Mesothelial cell of epicardium (in vitro differentiated cells): ENCODE data around the gene RELT. TPM values are rescaled to one million over a fixed set of nuclear protein-coding genes. Genes with fewer than 3 reads are reported as not detected.

Source experiments
- DNase-seq, 2 experiments: peaks; one replicate each; pipeline ENCODE4 v3.0.0; 2021; ENCODE audit warnings: low spot score in 2 of 2; ENCODE audit not compliant: unreplicated experiment in 2 of 2
- H3K27ac Mint-ChIP-seq: 2 replicates; pipeline ENCODE4 v1.8.0; 2021; ENCODE audit warnings: mixed read lengths
- H3K27me3 Mint-ChIP-seq: 2 replicates; pipeline ENCODE4 v1.8.0; 2021; ENCODE audit warnings: low read depth, mixed read lengths
- H3K36me3 Mint-ChIP-seq: 2 replicates; pipeline ENCODE4 v1.8.0; 2021; ENCODE audit warnings: mixed read lengths
- H3K4me1 Mint-ChIP-seq: 2 replicates; pipeline ENCODE4 v1.8.0; 2021; ENCODE audit warnings: mixed read lengths
- H3K4me3 Mint-ChIP-seq: 2 replicates; pipeline ENCODE4 v1.8.0; 2021; ENCODE audit warnings: mild to moderate bottlenecking, moderate library complexity, mixed read lengths
- H3K9me3 Mint-ChIP-seq: 2 replicates; pipeline ENCODE4 v1.8.0; 2021; ENCODE audit warnings: mixed read lengths
- total RNA-seq: library from RNA; stranded (reverse); gene quantifications from 3 replicates; pipeline ENCODE4 v1.2.1, GENCODE V29; 2021
- TF ChIP-seq, protein P1 (sequence below): fragments of 200-600 bp; sonication (generic); IDR thresholded peaks from one replicate; pipeline ENCODE4 v1.5.0; 2021; ENCODE audit warnings: antibody characterized with exemption; ENCODE audit not compliant: unreplicated experiment

RELT gene
- total RNA-seq, 1 donor from 2014 or later = 5.1 TPM

DNA sequence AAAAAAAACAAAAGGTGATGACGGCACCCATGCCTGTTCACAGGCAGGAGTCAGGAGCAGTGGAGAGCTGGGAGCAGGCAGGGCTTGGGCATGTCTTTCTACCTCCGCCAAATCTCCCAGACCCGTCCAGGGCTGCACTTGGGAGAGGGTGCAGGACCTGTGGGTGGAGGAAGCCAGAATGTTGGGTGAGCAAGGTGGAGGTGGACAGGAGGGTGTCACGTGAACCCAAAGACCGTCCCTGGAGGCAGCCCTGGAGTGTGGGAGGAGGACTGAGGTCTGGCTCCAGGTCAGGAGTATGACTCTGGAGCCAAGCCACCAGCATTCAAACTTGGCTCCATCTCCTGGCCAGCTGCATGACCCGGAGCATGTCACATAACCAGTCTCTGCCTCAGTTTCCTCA lies 26.6 kb upstream of the RELT start:
- TF ChIP-seq, protein P1, sequence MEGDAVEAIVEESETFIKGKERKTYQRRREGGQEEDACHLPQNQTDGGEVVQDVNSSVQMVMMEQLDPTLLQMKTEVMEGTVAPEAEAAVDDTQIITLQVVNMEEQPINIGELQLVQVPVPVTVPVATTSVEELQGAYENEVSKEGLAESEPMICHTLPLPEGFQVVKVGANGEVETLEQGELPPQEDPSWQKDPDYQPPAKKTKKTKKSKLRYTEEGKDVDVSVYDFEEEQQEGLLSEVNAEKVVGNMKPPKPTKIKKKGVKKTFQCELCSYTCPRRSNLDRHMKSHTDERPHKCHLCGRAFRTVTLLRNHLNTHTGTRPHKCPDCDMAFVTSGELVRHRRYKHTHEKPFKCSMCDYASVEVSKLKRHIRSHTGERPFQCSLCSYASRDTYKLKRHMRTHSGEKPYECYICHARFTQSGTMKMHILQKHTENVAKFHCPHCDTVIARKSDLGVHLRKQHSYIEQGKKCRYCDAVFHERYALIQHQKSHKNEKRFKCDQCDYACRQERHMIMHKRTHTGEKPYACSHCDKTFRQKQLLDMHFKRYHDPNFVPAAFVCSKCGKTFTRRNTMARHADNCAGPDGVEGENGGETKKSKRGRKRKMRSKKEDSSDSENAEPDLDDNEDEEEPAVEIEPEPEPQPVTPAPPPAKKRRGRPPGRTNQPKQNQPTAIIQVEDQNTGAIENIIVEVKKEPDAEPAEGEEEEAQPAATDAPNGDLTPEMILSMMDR = no peak
- peaks cover 3% of the 10 kb centered on the region for H3K4me1 Mint-ChIP-seq
- no peak overlapping the region for H3K4me3 Mint-ChIP-seq
- no peaks in the 10 kb centered on the region for H3K9me3 Mint-ChIP-seq
- peaks cover 8% of the 10 kb centered on the region for H3K36me3 Mint-ChIP-seq
- DNase-seq = no peak
- H3K27ac Mint-ChIP-seq = no peak overlapping the region
- H3K27me3 Mint-ChIP-seq = no peaks in the 10 kb centered on the region

DNA sequence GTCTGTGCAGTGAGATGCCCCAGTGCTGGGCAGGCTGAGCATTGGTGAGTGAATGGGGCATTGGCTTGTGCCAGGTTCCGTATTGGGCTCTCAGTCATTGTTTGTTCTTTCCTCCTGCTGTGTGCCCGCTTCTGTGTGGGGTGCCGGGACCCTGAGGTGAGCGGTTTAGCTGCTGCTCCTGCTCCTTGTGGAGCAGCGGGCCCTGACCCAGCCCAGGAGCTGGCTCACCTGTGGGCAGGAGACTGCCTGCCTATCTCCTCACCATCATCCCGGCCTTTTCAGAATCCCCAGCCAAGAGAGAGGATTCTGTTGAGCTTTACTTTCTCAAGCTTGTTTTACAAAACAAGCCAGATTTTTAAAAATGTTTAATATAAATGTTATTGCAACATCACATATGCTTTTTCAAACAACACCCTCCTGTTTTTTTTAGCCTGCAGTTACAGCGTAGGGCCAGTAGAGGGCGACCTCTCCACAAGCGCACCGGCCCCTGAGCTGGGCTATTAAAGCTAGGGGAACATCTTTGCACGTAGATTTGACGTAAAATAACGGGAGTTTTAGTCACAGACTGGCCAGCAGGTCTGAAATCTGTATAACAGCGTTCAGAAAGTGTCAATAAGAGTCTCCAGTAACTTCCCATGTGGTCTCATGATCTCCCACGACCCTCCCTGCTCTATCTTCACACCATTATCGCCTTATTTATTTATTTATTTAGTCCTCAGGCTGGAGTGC lies 25.1 kb upstream of the RELT start:
- H3K36me3 Mint-ChIP-seq = peaks cover 8% of the 10 kb centered on the region
- no peak overlapping the region for H3K4me3 Mint-ChIP-seq
- no peaks in the 10 kb centered on the region for H3K9me3 Mint-ChIP-seq
- peaks cover 3% of the 10 kb centered on the region for H3K4me1 Mint-ChIP-seq
- H3K27me3 Mint-ChIP-seq = no peaks in the 10 kb centered on the region
- peak in 1 of 2 experiments; percentile 71 for DNase-seq
- H3K27ac Mint-ChIP-seq = peak overlapping the region; percentile 21
- TF ChIP-seq, protein P1 = peak; percentile 98

DNA sequence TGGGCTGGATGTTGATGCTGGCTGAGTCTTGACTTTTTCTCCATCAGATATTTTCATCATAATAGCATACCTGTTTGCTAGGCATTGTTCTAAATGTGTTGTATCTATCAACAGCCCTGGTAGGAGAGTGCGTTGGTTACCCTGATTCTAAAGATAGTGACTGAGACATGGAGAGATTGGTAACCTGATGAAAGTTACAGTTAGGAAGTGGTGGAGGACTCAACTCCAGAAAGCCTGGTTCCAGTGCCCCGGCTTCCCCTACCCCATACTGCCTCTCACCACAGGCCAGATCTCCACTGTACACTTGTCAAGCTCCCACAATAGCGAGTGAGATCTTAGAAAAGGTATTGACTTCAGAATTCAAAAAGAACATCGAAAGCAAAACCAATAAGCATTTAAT lies 22.8 kb upstream of the RELT start:
- Mint-ChIP-seq H3K4me3 (no peak overlapping the region), H3K27ac (no peak overlapping the region), H3K27me3 (no peaks in the 10 kb centered on the region), H3K36me3 (peaks cover 9% of the 10 kb centered on the region), H3K4me1 (peaks cover 3% of the 10 kb centered on the region), H3K9me3 (no peaks in the 10 kb centered on the region)
- TF ChIP-seq, protein P1 = no peak
- DNase-seq = no peak

DNA sequence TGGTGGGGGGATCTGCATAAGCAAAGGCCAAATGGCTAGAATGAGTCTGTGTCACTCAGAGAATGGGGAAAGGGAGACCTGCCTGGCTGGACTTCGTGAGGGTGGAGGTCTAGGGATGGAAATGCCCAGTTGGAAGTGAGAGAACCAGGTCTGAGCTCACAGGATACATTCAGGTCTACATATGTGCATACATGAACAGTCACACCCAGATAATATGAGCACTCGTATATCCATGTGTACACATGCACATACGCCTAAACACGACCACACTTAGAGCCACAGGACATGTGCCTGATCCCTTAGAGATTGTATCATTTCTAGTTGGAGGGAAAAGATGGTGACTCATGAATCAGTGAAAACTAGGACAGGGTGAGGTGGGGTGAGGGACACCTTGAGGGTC lies 21.1 kb upstream of the RELT start:
- H3K27ac Mint-ChIP-seq = no peak overlapping the region
- H3K36me3 Mint-ChIP-seq = peaks cover 13% of the 10 kb centered on the region
- TF ChIP-seq, protein P1 = no peak
- DNase-seq = no peak
- H3K4me3 Mint-ChIP-seq = no peak overlapping the region
- no peaks in the 10 kb centered on the region for H3K9me3 Mint-ChIP-seq
- H3K4me1 Mint-ChIP-seq = peaks cover 3% of the 10 kb centered on the region
- H3K27me3 Mint-ChIP-seq = no peaks in the 10 kb centered on the region

DNA sequence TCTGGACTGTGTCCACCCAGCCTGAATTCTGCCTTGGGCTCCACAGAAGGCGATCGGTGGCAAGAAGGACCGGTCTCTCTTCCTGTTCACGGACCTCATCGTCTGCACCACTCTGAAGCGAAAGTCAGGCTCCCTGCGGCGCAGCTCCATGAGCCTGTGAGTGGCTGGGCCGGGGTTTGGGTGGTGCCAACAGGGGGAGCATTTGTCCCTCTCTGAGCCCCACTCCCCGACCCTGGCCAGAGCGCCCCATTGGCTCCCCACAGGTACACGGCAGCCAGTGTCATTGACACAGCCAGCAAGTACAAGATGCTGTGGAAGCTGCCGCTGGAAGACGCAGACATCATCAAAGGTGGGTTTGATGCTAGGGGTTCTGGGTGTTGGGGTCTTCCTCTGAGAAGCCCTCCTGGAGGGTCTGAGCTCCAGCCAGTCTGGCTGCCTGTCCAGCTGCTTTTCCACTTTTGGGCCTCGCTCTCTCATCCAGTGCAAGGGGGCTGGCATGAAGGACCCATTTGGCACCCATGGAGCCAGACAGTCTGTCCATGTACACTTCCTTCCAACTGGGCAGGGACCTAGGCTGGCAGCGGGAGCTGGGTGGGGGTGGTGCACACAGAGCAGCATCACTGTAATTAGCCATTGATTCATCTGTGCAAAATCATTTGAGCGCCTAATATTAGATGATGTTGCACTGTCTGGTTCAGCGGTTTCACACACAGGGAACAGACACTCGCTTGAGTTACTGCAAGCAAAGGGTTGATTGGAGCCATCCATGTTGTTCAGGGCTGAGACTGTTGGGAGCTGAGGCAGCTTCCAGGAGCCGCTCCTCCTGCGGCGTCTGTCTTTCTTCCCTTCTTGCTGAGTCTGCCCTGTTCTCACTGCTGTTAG lies 19.0 kb upstream of the RELT start:
- TF ChIP-seq, protein P1 = no peak
- H3K27me3 Mint-ChIP-seq = no peaks in the 10 kb centered on the region
- DNase-seq = no peak
- no peak overlapping the region for H3K4me3 Mint-ChIP-seq
- no peaks in the 10 kb centered on the region for H3K9me3 Mint-ChIP-seq
- no peaks in the 10 kb centered on the region for H3K4me1 Mint-ChIP-seq
- no peak overlapping the region for H3K27ac Mint-ChIP-seq
- H3K36me3 Mint-ChIP-seq = peaks cover 24% of the 10 kb centered on the region
